Endothelial cell of umbilical vein (primary cell): ENCODE measurements around the gene CDHR1. TPM values are rescaled to one million over a fixed set of nuclear protein-coding genes. Genes with fewer than 3 reads are reported as not detected.

ENCODE experiments used
- BruUV-seq: library from RNA; stranded (reverse); fragments of 400-500 nt; replicated peaks from 2 replicates; lab custom pipeline; 2021; lab: Mats Ljungman, UMichigan
- CTCF ChIA-PET: fragments of 300-600, 350-600 bp; sonication (Branson Sonifier 250); formaldehyde crosslinking; loops from one replicate; lab custom pipeline; 2021; ENCODE audit warnings: antibody characterized with exemption, inconsistent platforms; lab: Charles Lee
- POLR2A ChIA-PET: fragments of 300-600, 350-600 bp; sonication (Branson Sonifier 250); formaldehyde crosslinking; loops from one replicate; lab custom pipeline; 2021; ENCODE audit warnings: antibody characterized with exemption, inconsistent platforms; lab: Charles Lee
- DNase-seq: peaks from one replicate; pipeline ENCODE4 v3.0.0-alpha.2; 2011; ENCODE audit warnings: low read depth, low spot score
- FAIRE-seq: peaks from 2 replicates; lab custom pipeline; 2011; peaks lifted over from hg19 to GRCh38; lab: Jason Lieb, UNC
- H2AFZ ChIP-seq: 2 replicates; pipeline ENCODE4 v1.6.0; 2012; ENCODE audit warnings: low read depth, low read length, control low read depth, inconsistent platforms
- H3K27ac ChIP-seq: 2 replicates; pipeline ENCODE4 v1.5.1; 2011; ENCODE audit warnings: low read depth, mild to moderate bottlenecking, control low read depth, low read length, moderate library complexity; ENCODE audit not compliant: insufficient read depth
- H3K27me3 ChIP-seq, 2 experiments: 2 replicates each; pipeline versions ENCODE4 v1.6.0 to v1.6.1; 2011; ENCODE audit warnings: low read length in 2 of 2, mixed read lengths in 1 of 2; ENCODE audit not compliant: control insufficient read depth in 2 of 2, insufficient read depth in 2 of 2
- H3K36me3 ChIP-seq, 2 experiments: 2 replicates in 1 of 2; 3 replicates in 1 of 2; pipeline ENCODE4 v1.5.1; 2011; ENCODE audit warnings: low read length in 2 of 2, mild to moderate bottlenecking in 1 of 2, moderate library complexity in 1 of 2; ENCODE audit not compliant: control insufficient read depth in 2 of 2, insufficient read depth in 2 of 2; ENCODE audit errors: extremely low read depth in 1 of 2
- H3K4me1 ChIP-seq: 3 replicates; pipeline ENCODE4 v1.5.1; 2011; ENCODE audit warnings: mild to moderate bottlenecking, low read length; ENCODE audit not compliant: control insufficient read depth, insufficient read depth; ENCODE audit errors: extremely low read depth
- H3K4me2 ChIP-seq: 2 replicates; pipeline ENCODE4 v1.6.1; 2011; ENCODE audit warnings: low read length, control low read depth, mixed read lengths; ENCODE audit not compliant: insufficient read depth
- H3K4me3 ChIP-seq, 3 experiments: fragments of 200-600 bp in 1 of 3; sonication (generic), shearing (Covaris generic) in 1 of 3; replicated peaks in 1 of 3; 2 replicates each; pipeline ENCODE4 v1.5.1; 2011 to 2016; ENCODE audit warnings: control low read depth in 3 of 3, low read length in 3 of 3, mild to moderate bottlenecking in 2 of 3, inconsistent platforms in 1 of 3, low read depth in 1 of 3, moderate library complexity in 1 of 3; ENCODE audit not compliant: insufficient read depth in 1 of 3
- H3K79me2 ChIP-seq: 2 replicates; pipeline ENCODE4 v1.6.0; 2012; ENCODE audit warnings: low read length, inconsistent platforms; ENCODE audit not compliant: control insufficient read depth, insufficient read depth
- H3K9ac ChIP-seq: replicated peaks from 2 replicates; pipeline ENCODE3; 2011; ENCODE audit warnings: low read length, control low read depth; ENCODE audit not compliant: insufficient read depth; ENCODE audit errors: extremely low read depth
- H3K9me1 ChIP-seq: replicated peaks from 3 replicates; pipeline ENCODE4 v1.6.0; 2011; ENCODE audit warnings: mild to moderate bottlenecking, low read length; ENCODE audit not compliant: control insufficient read depth, insufficient read depth; ENCODE audit errors: extremely low read depth
- H3K9me3 ChIP-seq: replicated peaks from 2 replicates; pipeline ENCODE4 v1.5.1; 2012; ENCODE audit warnings: low read length, inconsistent platforms; ENCODE audit not compliant: control insufficient read depth, insufficient read depth
- H4K20me1 ChIP-seq: replicated peaks from 2 replicates; pipeline ENCODE3; 2011; ENCODE audit warnings: mild to moderate bottlenecking, low read length; ENCODE audit not compliant: control insufficient read depth, insufficient read depth; ENCODE audit errors: extremely low read depth
- CTCF ChIP-seq, 2 donors: IDR thresholded peaks; 1 replicate in 1 of 2; 2 replicates in 1 of 2; pipeline ENCODE4 v1.5.1; 2011; ENCODE audit warnings: low read length in 2 of 2, mild to moderate bottlenecking in 2 of 2, moderate library complexity in 2 of 2, control low read depth in 1 of 2, inconsistent platforms in 1 of 2, low read depth in 1 of 2; ENCODE audit not compliant: insufficient read depth in 1 of 2; ENCODE audit errors: extremely low read depth in 1 of 2
- EZH2 ChIP-seq: IDR thresholded peaks from 2 replicates; pipeline ENCODE4 v1.6.1; 2012; ENCODE audit warnings: borderline replicate concordance, low read depth, mild to moderate bottlenecking, moderate library complexity, low read length, inconsistent platforms; ENCODE audit not compliant: severe bottlenecking
- FOS ChIP-seq: IDR thresholded peaks from 2 replicates; pipeline ENCODE4 v1.6.1; 2011; ENCODE audit warnings: mild to moderate bottlenecking, low read length, moderate library complexity, borderline replicate concordance; ENCODE audit not compliant: insufficient read depth
- POLR2AphosphoS5 ChIP-seq: IDR thresholded peaks from 2 replicates; pipeline ENCODE4 v1.6.1; 2012; ENCODE audit warnings: low read depth, mild to moderate bottlenecking, control low read depth, low read length, moderate library complexity; ENCODE audit not compliant: insufficient read depth
- dilution Hi-C: fragments of 300-500 bp; cut with MboI; formaldehyde crosslinking; loops from one replicate; pipeline ENCODE4 v1.15.0; 2019; ENCODE audit warnings: low sequenced_read_pairs; ENCODE audit not compliant: extremely low pct_ligation_motif_present
- intact Hi-C: fragments of 100-400 bp; cut with micrococcal nuclease; formaldehyde crosslinking; loops from one replicate; pipeline ENCODE4 v1.10.0; 2022
- polyA plus RNA-seq, 4 experiments: library from polyadenylated mRNA; depleted of rRNA in 3 of 4; stranded (reverse) in 3 of 4; unstranded in 1 of 4; fragments of >200 nt; gene quantifications; 2 replicates each; pipeline versions ENCODE4 v1.2.1 to v1.2.3, GENCODE V29; 2011 to 2012; ENCODE audit warnings: missing spikeins in 1 of 4
- total RNA-seq: library from RNA; stranded (reverse); gene quantifications from 2 replicates; pipeline ENCODE4 v1.2.3, GENCODE V29; 2021

CDHR1 gene
- total and polyA plus RNA-seq, 2 donors (not counting 3 experiments of a cell fraction or from before 2014, with no cell fraction given) = 0.11 to 0.53 TPM

GRCh38 chr10:84254552-84255478 lies 60.5 kb downstream of the CDHR1 start:
- H3K9ac ChIP-seq = no peak overlapping the region
- H3K27ac ChIP-seq = no peak overlapping the region
- ChIA-PET POLR2A (no interaction called here), CTCF (interaction anchor here (1.0 to 2.2 kb wide), 5 partner anchors 10 to 282 kb away, joined by 3 to 11 read pairs (median 6); no protein-coding TSS in a partner anchor)
- no peaks in the 10 kb centered on the region for H3K9me3 ChIP-seq
- no peaks in the 10 kb centered on the region for H3K9me1 ChIP-seq
- H3K27me3 ChIP-seq = peaks cover 0 to 1% of the 10 kb centered on the region in 2 experiments
- intact Hi-C loops (no loop called here), dilution Hi-C loops (no loop called here)
- TF ChIP-seq EZH2 = no peak
- TF ChIP-seq POLR2AphosphoS5 = no peak
- no peak for TF ChIP-seq FOS
- H2AFZ ChIP-seq = no peak overlapping the region
- H3K79me2 ChIP-seq = no peaks in the 10 kb centered on the region
- no peak overlapping the region for H3K4me3 ChIP-seq
- BruUV-seq = no TSS peak
- no peak overlapping the region for H3K4me2 ChIP-seq
- no peak for FAIRE-seq
- no peaks in the 10 kb centered on the region for H3K36me3 ChIP-seq
- DNase-seq = no peak
- H4K20me1 ChIP-seq = no peaks in the 10 kb centered on the region
- no peaks in the 10 kb centered on the region for H3K4me1 ChIP-seq

- Histone ChIP-seq H2AFZ (peak overlapping the region; percentile 42), H3K79me2 (no peaks in the 10 kb centered on the region), H3K9me3 (no peaks in the 10 kb centered on the region), H3K27ac (no peak overlapping the region), H3K4me3 (no peak overlapping the region), H3K4me1 (no peaks in the 10 kb centered on the region), H4K20me1 (no peaks in the 10 kb centered on the region), H3K36me3 (no peaks in the 10 kb centered on the region), H3K9ac (no peak overlapping the region), H3K9me1 (no peaks in the 10 kb centered on the region), H3K27me3 (peaks cover 4 to 7% of the 10 kb centered on the region in 2 experiments), H3K4me2 (no peak overlapping the region)
- TF ChIP-seq CTCF (IDR thresholded peaks at IDR 0.05; ENCODE audit: extremely low read depth in 1 of 2, insufficient read depth in 1 of 2, low read depth in 1 of 2, low read length in 2 of 2) (peak; percentile 69 to 84), POLR2AphosphoS5 (no peak)
- dilution Hi-C loops = no loop called here
- ChIA-PET POLR2A (no interaction called here), CTCF (interaction anchor here (0.6 to 2.0 kb wide), 14 partner anchors 8 to 284 kb away, joined by 3 to 16 read pairs (median 4); partner anchors contain the start of genes CCSER2 and RGR)
- DNase-seq = peak; percentile 46
- intact Hi-C loops = no loop called here
- FAIRE-seq = peak; percentile 65
- no TSS peak for BruUV-seq
Observed at GRCh38 chr10:84256510-84257342, 62.4 kb downstream of the CDHR1 start.
